Measurements from ENCODE around the gene ERCC4. TPM values are rescaled to one million over a fixed set of nuclear protein-coding genes. Genes with fewer than 3 reads are reported as not detected.

The ERCC4 gene
- total RNA-seq, 1 donor from 2014 or later: 14.5 TPM

DNA sequence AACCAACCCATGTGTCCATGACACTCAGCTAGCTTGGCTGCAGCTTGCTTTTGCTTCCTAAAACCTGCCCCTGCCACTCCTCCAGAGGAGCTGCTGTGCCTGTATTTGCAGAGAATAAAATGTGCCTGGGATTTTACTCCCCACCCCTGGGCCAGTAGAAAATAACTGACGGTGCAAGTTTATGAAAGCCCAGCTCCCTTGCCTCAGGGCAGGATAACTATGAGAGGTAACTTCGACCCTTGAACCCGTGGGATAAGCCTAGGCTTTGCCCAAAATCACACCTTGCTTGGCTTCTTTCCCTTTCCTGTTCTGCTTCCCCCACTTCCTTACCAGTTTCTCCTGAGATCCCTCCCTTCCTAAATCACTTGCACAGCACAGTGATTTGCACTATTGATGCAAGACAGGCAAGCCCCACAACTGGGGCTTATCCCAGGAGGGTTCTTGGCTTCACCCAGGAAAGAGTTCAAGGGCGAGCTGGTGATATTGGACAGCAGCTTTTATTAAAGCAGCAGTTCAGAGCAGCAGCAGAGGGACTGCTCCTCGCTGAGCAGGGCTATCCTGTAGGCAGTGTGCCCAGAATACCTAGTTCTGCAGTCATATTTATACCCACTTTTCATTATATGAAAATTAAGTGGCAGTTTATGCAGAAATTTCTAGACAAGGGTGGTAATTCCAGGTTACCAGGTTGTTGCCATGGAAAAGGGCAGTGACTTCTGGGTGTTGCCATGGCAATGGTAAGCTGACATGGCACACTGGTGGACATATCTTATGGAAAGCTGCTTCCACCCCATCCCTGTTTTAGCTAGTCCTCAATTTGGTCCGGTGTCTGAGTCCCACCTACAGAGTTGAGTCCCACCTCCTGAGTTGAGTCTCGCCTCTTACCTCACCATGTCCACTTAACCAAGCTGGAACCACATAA lies 6.3 kb upstream of the ERCC4 start:
- TF ChIP-seq, protein P1, sequence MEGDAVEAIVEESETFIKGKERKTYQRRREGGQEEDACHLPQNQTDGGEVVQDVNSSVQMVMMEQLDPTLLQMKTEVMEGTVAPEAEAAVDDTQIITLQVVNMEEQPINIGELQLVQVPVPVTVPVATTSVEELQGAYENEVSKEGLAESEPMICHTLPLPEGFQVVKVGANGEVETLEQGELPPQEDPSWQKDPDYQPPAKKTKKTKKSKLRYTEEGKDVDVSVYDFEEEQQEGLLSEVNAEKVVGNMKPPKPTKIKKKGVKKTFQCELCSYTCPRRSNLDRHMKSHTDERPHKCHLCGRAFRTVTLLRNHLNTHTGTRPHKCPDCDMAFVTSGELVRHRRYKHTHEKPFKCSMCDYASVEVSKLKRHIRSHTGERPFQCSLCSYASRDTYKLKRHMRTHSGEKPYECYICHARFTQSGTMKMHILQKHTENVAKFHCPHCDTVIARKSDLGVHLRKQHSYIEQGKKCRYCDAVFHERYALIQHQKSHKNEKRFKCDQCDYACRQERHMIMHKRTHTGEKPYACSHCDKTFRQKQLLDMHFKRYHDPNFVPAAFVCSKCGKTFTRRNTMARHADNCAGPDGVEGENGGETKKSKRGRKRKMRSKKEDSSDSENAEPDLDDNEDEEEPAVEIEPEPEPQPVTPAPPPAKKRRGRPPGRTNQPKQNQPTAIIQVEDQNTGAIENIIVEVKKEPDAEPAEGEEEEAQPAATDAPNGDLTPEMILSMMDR (IDR thresholded peaks at IDR 0.05; ENCODE audit: partially characterized antibody, unreplicated experiment): no peak
- peaks cover 4% of the 10 kb centered on the region for H3K27me3 Mint-ChIP-seq (ENCODE audit: unreplicated experiment)
- no peak overlapping the region for H3K4me3 Mint-ChIP-seq (ENCODE audit: unreplicated experiment)
- no peak overlapping the region for H3K27ac Mint-ChIP-seq (ENCODE audit: unreplicated experiment)
- peaks cover 8% of the 10 kb centered on the region for H3K36me3 Mint-ChIP-seq (ENCODE audit: unreplicated experiment)
- no peak for DNase-seq
- H3K9me3 Mint-ChIP-seq (ENCODE audit: unreplicated experiment): peaks cover 2% of the 10 kb centered on the region
- H3K4me1 Mint-ChIP-seq (ENCODE audit: low read depth, unreplicated experiment): no peaks in the 10 kb centered on the region

DNA sequence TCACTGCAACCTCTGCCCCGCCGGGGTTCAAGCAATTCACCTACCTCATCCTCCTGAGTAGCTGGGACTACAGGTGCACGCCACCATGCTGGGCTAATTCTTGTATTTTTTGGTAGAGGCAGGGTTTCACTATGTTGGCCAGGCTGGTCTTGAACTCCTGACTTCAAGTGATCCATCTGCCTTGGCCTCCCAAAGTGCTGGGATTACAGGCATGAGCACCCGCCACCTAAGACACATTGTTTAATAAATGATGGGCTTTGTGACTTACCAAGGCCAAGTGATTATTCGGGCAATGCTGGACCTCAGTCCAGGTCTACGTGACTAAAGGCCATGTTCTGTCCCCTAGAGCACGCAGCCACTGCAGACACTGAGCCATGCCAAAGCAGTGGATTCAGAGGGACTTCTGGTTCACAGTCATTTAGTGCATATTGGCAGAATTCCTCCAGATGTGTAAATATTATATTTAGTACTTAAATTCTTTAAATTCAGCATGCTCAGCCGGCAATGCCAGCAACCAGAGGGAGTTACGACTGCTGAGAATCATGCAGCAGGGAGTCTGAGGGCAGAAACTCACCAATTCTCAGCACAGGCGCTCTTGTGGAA lies 4.8 kb upstream of the ERCC4 start:
- peaks cover 5% of the 10 kb centered on the region for H3K9me3 Mint-ChIP-seq (ENCODE audit: unreplicated experiment)
- DNase-seq: no peak
- H3K27ac Mint-ChIP-seq (ENCODE audit: unreplicated experiment): no peak overlapping the region
- peaks cover 1% of the 10 kb centered on the region for H3K4me1 Mint-ChIP-seq (ENCODE audit: low read depth, unreplicated experiment)
- H3K36me3 Mint-ChIP-seq (ENCODE audit: unreplicated experiment): peaks cover 8% of the 10 kb centered on the region
- TF ChIP-seq, protein P1 (IDR thresholded peaks at IDR 0.05; ENCODE audit: partially characterized antibody, unreplicated experiment): no peak
- peaks cover 4% of the 10 kb centered on the region for H3K27me3 Mint-ChIP-seq (ENCODE audit: unreplicated experiment)
- H3K4me3 Mint-ChIP-seq (ENCODE audit: unreplicated experiment): no peak overlapping the region

DNA sequence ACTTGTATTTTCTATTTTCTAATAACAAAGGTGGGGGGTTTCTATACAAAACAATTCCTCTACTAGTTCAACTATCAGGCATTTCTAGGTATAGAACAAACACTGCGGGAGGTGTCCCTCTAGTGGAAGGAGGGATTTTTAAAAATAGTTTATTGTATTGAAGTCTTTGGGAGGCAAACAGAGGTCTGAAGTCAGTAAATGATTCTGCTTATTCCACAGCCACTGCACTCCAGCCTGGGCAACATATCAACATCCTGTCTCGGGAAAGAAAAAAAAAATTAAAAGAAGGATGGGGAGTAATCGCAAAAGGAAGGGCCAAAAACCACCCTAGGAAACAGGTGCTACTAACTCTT lies 648 bp upstream of the ERCC4 start:
- Mint-ChIP-seq H3K4me3 (ENCODE audit: unreplicated experiment) (peak overlapping the region; percentile 97), H3K9me3 (ENCODE audit: unreplicated experiment) (peaks cover 10% of the 10 kb centered on the region), H3K27me3 (ENCODE audit: unreplicated experiment) (peaks cover 6% of the 10 kb centered on the region), H3K27ac (ENCODE audit: unreplicated experiment) (peak overlapping the region; percentile 71), H3K36me3 (ENCODE audit: unreplicated experiment) (no peaks in the 10 kb centered on the region), H3K4me1 (ENCODE audit: low read depth, unreplicated experiment) (peaks cover 13% of the 10 kb centered on the region)
- TF ChIP-seq, protein P1 (IDR thresholded peaks at IDR 0.05; ENCODE audit: partially characterized antibody, unreplicated experiment): no peak
- DNase-seq: no peak

DNA sequence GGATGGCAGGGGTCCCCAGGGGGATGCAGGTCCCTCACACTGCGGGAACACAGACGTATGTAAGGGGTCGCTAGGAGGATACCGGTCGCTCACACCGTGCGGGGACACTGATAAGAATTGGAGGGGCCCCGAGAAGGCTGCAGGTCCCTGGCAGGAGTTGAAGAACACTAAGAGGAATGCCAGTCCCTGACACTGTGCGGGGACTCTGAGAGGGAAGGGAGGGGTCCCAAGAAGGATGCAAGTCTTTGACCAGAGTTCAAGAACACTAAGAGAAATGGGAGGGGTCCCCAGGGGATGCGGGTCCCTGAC lies 510 bp downstream of the ERCC4 start:
- peaks cover 6% of the 10 kb centered on the region for H3K27me3 Mint-ChIP-seq (ENCODE audit: unreplicated experiment)
- H3K9me3 Mint-ChIP-seq (ENCODE audit: unreplicated experiment): peaks cover 10% of the 10 kb centered on the region
- peak overlapping the region; percentile 97 for H3K27ac Mint-ChIP-seq (ENCODE audit: unreplicated experiment)
- H3K36me3 Mint-ChIP-seq (ENCODE audit: unreplicated experiment): no peaks in the 10 kb centered on the region
- peak overlapping the region; percentile 97 for H3K4me3 Mint-ChIP-seq (ENCODE audit: unreplicated experiment)
- TF ChIP-seq, protein P1 (IDR thresholded peaks at IDR 0.05; ENCODE audit: partially characterized antibody, unreplicated experiment): no peak
- peaks cover 13% of the 10 kb centered on the region for H3K4me1 Mint-ChIP-seq (ENCODE audit: low read depth, unreplicated experiment)
- DNase-seq: no peak

DNA sequence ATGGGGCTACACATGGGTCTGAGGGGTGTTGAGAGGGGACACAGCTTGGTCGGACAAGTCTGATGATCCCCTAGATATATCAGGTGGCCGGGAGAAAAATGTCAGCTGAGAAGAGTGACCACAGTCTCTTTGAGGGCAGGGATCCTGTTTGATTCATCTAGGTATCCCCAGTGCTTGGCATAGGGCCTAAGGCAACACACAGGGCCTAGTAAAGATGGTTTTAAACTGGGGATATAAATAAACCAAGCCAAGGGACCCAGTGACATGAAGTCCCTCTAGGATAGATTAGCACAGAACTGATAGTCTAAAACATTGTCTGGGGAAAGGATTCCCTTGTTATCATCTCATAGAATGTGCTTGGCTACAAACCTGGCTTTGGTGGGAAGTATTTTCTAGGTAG lies 1.4 kb downstream of the ERCC4 start:
- peak overlapping the region; percentile 97 for H3K27ac Mint-ChIP-seq (ENCODE audit: unreplicated experiment)
- no peaks in the 10 kb centered on the region for H3K36me3 Mint-ChIP-seq (ENCODE audit: unreplicated experiment)

More for the DNA sequence above, 1.4 kb downstream of the ERCC4 start:
- H3K4me3 Mint-ChIP-seq (ENCODE audit: unreplicated experiment): peak overlapping the region; percentile 97
- H3K4me1 Mint-ChIP-seq (ENCODE audit: low read depth, unreplicated experiment): peaks cover 13% of the 10 kb centered on the region
- TF ChIP-seq, protein P1 (IDR thresholded peaks at IDR 0.05; ENCODE audit: partially characterized antibody, unreplicated experiment): no peak
- H3K27me3 Mint-ChIP-seq (ENCODE audit: unreplicated experiment): peaks cover 6% of the 10 kb centered on the region
- peaks cover 10% of the 10 kb centered on the region for H3K9me3 Mint-ChIP-seq (ENCODE audit: unreplicated experiment)
- DNase-seq: no peak

Measured in glutamatergic neuron (in vitro differentiated cells).